Activated CD4-positive, alpha-beta T cell treated with anti-CD3 and anti-CD28 coated beads, Interleukin-2, amount 50 U/mL, for 16 hours (primary cell): Measurements from ENCODE around the gene CCDC112.
"Not testable (repeated sequence)": the region's sequence is repeated elsewhere in the genome, so short reads cannot be mapped to it uniquely, and the experiment has no call there.

Source experiments
- DNase-seq: peaks from one replicate; pipeline ENCODE4 v3.0.0-alpha.2; 2020

Gene CCDC112

DNA sequence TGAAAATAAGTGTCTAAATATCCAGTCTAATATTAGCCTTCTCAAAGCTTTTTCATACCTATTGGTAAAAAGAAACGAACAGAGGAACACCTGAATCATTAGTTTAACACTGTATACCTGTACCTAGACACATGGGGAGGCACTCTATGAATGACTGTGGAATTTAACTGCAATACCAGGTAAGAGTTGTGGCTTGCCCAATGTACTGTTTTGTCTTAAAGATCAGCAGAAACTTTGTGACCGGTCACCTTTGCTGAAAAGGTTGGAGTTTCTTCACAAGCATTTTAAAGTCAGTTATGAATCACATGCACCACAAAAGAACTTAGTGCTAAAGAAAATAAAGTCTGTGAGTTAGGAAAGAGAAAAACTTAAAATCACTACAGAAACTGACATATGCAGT, 36.2 kb downstream of the CCDC112 start:
- no peak for DNase-seq

DNA sequence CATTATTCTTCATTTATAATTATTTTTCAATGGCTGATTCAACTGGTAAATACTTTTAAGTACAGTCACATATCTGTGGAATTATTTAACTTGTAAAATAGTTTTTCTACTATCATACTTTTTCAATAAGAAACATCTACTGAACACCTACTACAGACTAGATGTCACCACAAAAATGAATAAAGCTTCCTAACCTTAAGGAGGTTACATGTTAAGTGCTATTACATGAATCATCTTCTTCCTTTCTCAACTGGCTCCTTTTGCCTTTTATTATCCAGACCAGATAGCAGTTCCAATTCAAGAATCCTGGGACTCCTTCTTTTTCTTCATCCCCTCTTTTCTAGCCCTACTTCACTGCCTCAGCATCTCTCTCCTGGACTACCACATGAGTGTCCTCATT, 38.5 kb downstream of the CCDC112 start:
- DNase-seq, result no peak

DNA sequence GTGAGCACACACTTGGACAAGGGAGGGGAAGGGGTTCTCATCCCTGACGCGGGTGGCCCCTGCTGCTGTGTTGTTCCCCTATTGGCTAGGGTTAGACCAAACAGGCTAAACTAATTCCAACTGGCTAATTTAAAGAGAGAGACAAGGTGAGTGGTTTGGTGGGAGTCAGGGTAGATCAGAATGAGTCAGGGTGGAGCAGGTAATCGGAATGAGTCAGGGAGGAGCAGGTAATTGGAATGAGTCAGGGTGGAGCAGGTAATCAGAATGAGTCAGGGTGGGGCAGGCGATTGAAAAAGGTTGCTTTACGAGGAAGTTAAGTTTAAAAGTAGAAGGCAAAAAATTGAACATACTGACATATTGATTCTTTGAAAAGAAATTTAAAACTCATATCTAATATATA, 47.1 kb downstream of the CCDC112 start:
- not testable (repeated sequence) for DNase-seq

DNA sequence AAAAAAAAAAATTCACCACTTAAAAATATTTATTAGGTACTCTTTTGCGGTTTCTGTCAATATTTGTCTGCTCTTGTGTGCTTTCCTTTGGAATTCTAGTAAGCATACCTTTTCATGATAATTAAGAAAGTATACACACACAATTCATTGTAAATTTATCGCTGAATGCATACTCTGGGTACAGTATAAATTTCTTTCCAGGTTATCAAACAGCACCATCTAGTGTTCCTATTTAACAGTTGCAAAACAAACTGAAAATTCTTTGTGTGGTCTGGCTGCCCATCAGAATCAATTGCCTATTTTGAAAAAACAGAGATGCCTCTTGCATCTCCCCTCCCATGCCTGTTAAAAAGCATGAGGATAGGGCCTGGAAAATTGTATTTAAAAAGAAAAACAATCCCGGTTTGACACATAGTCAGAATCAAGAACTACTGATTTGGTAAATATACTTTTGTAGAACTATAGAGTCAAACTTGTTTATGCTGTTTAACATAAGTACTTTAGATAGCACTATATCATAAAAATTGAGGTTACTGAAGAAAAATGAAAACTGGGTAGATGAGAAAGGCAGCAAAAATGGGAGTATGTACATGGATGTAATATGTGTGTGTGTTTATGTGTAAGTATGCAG, 50.0 kb downstream of the CCDC112 start:
- peak; percentile 33 for DNase-seq

DNA sequence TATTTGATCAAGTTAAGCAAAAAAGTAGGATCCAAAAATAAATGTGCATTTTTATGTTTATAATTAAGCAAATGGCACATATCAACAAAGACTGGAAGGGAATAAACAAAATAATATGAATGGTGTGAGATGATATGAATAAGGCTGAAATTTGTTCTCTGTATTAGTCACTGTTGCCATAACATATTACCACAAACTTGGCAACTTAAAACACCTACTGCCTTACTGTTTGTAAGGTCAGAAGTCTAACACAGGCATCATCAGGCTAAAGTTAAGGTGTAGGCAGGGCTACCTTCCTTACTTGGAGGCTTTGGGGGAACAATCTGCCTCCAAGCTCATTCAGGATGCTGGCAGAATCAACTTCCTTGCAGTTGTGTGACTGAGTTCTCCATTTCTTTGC, 53.0 kb downstream of the CCDC112 start:
- DNase-seq, result peak; percentile 56

DNA sequence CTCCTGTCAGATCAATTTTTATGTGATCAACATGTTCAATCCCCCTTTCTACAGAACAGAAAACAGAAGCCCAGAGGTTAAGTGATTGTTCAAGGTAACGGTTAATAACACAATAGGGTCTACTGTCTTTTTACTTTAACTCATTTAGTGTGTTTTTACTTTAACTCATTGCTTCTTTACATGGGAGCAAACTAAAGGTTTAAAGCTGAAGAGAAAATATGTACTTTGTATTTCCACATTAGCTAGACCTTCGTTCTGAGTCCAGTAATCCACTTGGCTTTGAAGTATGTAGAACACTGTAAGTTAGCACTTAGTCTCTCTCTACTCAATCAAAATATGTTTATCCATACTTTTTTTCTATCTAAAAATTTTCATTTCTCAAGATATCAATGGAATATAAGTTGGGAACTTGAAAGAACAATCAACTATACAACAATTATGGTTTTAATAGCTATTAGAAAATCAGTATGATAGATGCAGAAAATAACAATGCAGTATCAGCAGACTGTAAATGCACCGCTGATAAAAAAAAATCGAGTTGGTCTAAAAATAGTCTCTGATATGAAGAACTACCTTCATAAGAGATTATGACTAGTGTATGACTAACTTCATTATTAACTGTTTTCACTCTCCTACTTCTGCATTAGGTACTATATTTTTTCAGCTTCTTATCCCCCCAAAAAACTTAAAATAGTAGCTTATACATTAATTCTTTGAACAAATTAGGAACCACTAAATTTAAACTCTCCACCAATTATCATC, 54.4 kb downstream of the CCDC112 start:
- DNase-seq, result no peak

DNA sequence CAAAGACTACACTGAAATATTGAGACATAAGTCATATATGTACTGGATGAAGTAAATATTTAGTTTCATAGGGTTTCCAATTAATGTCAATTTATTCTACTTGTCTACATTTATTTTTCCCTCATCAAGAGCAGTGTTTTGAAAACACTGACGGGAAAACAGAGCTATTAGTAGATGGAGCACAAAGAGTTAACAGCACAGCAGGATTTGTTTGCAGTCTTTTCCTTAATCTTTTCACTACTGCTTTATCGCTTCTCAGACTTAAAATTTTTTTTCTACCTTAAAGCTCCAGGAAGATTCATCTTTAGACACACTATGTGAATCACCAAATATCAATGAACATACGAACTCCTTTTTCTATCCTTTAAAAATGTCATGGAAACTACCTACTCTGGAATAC, 59.4 kb downstream of the CCDC112 start:
- no peak for DNase-seq

DNA sequence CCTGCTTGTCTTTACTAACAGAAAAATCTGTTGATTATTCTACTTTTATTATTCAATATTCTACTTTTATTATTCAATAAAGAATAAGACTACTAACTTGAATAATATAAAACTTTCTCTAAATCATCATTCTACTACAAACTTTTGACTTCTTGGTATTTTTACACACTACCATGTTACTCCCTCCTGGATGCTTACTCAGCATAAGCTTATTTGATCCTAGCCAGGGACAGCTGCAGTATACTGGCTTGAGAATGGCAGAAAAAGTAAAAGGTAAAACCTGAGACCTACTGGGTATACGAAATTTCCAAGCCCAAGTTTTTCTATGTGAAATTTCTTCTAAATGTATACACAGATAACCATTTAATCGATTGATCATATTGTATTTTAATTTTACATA, 59.9 kb downstream of the CCDC112 start:
- no peak for DNase-seq

DNA sequence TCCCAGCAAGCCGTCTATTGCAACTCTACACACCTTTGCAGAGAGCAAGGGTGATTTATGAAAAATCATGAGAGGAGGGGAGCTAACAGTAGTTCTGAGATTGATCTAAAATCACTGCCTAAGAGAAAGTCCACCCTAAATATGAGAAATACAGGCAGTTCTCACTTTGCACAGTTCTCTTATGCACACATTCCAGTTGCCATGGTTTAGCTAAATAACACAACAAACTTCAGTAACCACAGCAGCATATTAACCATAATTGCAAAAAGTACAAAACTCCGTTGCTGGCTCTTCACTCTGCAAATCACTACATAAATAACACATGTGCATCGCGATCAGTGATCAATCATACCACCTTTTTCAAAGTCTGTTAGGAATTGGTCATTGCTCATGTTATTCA, 64.9 kb downstream of the CCDC112 start:
- no peak for DNase-seq

DNA sequence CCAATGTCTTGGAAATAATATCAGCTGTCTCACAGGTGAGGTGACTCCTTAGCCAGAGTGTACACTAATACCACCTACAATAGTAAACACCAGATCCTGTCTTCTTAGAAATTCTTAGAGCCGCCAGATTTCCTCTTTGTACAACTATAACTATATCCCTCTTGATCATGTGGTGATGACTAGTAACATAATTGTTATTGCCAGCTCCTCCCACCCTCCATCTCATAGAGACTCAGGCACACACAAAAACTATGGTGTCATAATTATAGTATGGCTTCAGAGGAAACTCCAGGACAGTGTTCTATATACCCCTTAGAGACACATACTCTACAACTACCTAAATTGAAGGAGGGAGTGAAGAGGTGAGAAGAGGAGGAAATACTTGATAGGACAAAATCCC, 66.8 kb downstream of the CCDC112 start:
- DNase-seq, result no peak

DNA sequence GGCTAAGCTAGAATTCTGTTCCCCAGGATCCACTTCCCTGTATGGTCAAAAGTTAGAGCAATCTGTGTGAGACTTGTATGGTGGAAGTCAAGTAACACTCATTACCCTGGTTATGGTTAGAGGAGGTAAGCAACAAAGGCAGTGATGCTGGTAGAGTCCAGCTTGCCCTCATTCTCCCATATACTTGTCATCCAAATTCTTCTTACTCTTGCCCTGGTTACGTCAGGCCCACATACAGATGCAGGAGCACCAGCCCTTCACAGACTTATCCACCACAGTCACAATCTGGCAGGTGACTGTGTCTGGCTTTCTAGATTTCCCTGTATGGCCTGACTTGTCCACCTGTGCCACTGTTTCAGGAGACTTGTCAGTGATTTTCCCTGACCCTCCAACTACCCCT, 69.2 kb downstream of the CCDC112 start:
- DNase-seq, result no peak
